Astrocyte of the spinal cord (primary cell): Measurements from ENCODE around the gene KRTAP10-9.
"Not testable (repeated sequence)": the region's sequence is repeated elsewhere in the genome, so short reads cannot be mapped to it uniquely, and the experiment has no call there.

Experiments
- DNase-seq: peaks from one replicate; pipeline ENCODE4 v3.0.0; 2011; ENCODE audit warnings: low read depth, low spot score
- H3K4me3 ChIP-seq: 2 replicates; pipeline ENCODE4 v1.5.1; 2011; ENCODE audit warnings: low read depth, mild to moderate bottlenecking, low read length, moderate library complexity
- in situ Hi-C: cut with HindIII; loops from 2 replicates; pipeline ENCODE4 v1.10.0; 2017; ENCODE audit warnings: low sequenced_read_pairs
- TF ChIP-seq, protein P1 (sequence below): IDR thresholded peaks from 2 replicates; pipeline ENCODE4 v1.5.1; 2012; ENCODE audit warnings: low read depth, mild to moderate bottlenecking, low read length, inconsistent platforms

KRTAP10-9 gene

GRCh38 chr21:44653656-44654575 is 27.0 kb downstream of the KRTAP10-9 start:
- no peak overlapping the region for H3K4me3 ChIP-seq
- in situ Hi-C loops, result no loop called here
- TF ChIP-seq, protein P1, sequence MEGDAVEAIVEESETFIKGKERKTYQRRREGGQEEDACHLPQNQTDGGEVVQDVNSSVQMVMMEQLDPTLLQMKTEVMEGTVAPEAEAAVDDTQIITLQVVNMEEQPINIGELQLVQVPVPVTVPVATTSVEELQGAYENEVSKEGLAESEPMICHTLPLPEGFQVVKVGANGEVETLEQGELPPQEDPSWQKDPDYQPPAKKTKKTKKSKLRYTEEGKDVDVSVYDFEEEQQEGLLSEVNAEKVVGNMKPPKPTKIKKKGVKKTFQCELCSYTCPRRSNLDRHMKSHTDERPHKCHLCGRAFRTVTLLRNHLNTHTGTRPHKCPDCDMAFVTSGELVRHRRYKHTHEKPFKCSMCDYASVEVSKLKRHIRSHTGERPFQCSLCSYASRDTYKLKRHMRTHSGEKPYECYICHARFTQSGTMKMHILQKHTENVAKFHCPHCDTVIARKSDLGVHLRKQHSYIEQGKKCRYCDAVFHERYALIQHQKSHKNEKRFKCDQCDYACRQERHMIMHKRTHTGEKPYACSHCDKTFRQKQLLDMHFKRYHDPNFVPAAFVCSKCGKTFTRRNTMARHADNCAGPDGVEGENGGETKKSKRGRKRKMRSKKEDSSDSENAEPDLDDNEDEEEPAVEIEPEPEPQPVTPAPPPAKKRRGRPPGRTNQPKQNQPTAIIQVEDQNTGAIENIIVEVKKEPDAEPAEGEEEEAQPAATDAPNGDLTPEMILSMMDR, result no peak
- no peak for DNase-seq

GRCh38 chr21:44654576-44655175 is 27.8 kb downstream of the KRTAP10-9 start, which contains the start of gene KRTAP12-4:
Gene KRTAP12-4, minus strand, starts transcription at chr21:44654659. Its CDS starts 45 bp downstream, at chr21:44654614.
- in situ Hi-C loops, result no loop called here
- H3K4me3 ChIP-seq, result no peak within 1 kb of the TSS
- TF ChIP-seq, protein P1, result no peak
- no peak for DNase-seq

DNA sequence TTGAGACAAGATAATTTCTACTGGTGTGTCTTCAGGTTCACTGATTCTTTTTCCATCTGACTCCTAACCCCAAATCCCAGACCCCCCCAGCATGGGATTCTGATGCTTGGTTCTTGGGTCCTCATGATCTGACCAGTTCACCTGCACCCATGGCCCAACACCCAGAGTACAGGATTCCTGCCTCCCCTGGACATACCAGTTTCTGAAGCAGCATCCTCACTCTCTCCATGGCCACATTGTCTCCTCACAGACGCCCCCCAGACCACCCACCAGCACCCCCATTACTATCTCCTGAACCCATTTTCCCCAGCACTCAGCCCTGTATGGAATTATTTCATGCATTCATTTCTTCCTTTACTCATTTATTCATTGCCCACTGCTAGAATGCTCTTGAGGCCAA is 30.0 kb downstream of the KRTAP10-9 start:
- TF ChIP-seq, protein P1, result no peak
- in situ Hi-C loops, result no loop called here
- DNase-seq, result no peak
- H3K4me3 ChIP-seq, result no peak overlapping the region

- in situ Hi-C loops, result no loop called here
- no peak within 1 kb of the TSS for H3K4me3 ChIP-seq
- no peak for DNase-seq
- TF ChIP-seq, protein P1, result no peak
These were observed 31.0 kb downstream of the KRTAP10-9 start, which contains the start of gene KRTAP12-3 for GRCh38 chr21:44657635-44658540. Gene KRTAP12-3, plus strand, starts transcription at chr21:44657932. Its CDS starts 48 bp downstream, at chr21:44657980.

- no peak overlapping the region for H3K4me3 ChIP-seq
- DNase-seq, result no peak
- TF ChIP-seq, protein P1, result no peak
- in situ Hi-C loops, result no loop called here
These were observed 31.6 kb downstream of the KRTAP10-9 start for GRCh38 chr21:44658541-44658910.

DNA sequence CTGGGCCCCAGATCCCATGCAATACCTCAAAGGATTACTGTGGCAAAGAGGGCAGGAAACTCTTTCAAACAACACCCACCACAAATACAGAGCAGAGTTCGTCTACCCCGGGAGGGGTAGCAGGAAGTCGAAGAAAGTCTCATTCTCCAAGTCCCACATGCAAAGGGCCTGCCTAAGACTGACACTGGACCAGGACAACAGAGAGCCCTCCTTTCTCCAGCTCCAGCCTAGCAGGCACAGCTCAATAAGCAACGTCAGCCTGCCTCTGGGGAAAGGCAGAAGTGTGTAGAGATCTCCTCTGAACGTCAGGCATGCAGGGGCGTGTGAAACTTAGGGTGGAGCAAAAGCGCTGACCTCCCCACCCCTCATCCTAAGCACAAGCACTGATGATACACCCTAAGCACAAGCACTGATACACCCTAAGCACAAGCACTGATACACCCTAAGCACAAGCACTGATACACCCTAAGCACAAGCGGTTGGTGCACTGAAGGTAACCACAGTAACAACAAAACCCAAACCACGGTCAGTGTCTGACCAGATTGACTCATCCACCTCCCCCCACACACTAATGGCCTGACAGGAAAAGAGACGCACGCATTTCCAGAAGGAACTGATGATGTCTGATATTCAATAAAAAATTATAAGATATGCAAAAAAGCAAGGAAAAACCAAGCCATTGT is 32.2 kb downstream of the KRTAP10-9 start:
- DNase-seq, result no peak
- in situ Hi-C loops, result no loop called here
- H3K4me3 ChIP-seq, result no peak overlapping the region
- TF ChIP-seq, protein P1, result no peak

GRCh38 chr21:44661567-44661966 is 34.7 kb downstream of the KRTAP10-9 start:
- in situ Hi-C loops, H3K4me3 ChIP-seq, DNase-seq: not testable (repeated sequence)
